ENCODE measurements around the gene ITGB5.
A peak's percentile ranks its signal among the peaks of the same experiment; 100 is the strongest.

Gene ITGB5

DNA sequence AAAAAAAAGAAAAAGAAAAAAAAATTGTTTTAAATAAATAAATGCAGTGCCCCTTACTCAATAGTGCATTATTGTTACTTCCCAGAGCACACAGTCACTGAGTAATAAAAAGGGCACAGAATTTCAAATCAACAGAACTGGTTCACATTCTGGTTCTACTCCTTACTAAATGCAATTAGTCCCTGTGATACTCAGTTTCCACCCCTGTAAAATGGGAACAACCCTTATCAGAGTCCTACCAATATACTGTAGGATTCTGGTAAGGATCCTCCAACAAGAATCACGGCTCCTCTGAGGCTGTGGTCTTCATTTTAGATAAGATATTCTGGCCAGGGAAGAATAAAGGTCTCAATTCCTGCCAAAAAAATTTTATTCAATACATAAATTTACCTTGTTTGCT, 50.7 kb downstream of the ITGB5 start:
- TF ChIP-seq, protein P1, sequence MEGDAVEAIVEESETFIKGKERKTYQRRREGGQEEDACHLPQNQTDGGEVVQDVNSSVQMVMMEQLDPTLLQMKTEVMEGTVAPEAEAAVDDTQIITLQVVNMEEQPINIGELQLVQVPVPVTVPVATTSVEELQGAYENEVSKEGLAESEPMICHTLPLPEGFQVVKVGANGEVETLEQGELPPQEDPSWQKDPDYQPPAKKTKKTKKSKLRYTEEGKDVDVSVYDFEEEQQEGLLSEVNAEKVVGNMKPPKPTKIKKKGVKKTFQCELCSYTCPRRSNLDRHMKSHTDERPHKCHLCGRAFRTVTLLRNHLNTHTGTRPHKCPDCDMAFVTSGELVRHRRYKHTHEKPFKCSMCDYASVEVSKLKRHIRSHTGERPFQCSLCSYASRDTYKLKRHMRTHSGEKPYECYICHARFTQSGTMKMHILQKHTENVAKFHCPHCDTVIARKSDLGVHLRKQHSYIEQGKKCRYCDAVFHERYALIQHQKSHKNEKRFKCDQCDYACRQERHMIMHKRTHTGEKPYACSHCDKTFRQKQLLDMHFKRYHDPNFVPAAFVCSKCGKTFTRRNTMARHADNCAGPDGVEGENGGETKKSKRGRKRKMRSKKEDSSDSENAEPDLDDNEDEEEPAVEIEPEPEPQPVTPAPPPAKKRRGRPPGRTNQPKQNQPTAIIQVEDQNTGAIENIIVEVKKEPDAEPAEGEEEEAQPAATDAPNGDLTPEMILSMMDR (IDR thresholded peaks at IDR 0.05), result no peak
- no peak for TF ChIP-seq ZFX (IDR thresholded peaks at IDR 0.05; ENCODE audit: borderline replicate concordance)
- H3K27ac ChIP-seq, result peak overlapping the region; percentile 96

DNA sequence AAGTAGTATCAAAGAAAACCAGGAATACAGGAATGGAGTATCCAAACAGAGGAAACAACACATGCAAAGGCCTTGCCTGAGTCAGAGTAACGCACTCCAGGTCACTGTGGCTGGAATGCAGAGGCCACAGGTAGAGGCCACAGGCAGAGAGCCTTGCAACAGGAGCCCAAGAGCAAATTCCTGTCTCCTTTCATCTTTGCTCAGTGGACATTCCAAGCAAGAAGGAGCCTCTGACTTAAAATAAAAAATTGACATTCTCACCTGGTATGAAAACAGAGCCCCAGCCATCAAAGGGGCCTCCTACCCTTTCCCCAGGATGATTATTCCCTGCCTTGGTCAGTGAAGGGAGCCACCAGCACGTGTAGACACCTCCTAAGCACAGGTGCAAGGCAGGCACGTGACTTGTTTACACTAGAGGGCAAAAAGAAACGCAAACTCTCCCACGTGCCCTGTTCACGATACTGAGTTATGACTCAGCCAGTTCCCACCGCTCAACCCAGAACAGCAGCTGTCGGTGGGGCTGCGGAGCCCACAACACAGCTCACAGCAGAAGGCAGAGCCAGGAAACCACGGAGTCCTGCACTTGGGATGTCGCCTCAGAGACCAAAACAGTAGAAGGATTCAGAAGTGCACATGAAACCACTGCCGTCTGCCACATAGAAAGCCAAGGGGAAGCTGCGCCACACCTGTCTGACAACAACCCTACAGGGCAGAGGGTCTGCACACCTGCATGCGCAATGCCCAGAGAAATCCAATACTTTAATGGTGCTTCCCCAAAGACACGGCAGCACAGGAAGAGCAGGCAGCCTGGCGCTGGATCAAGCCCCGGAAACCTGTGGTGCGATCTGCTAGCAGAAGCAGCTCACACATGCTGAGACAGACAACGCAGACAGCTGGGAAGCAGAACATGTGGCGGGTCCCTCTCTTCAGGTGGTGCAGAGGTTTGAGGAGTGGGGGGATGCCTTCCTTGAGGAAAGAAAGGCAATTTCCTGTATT, 52.1 kb downstream of the ITGB5 start:
- peak overlapping the region; percentile 96 for H3K27ac ChIP-seq
- TF ChIP-seq, protein P1 (IDR thresholded peaks at IDR 0.05), result peak; percentile 20; the same call in 1 of the 2 replicates
- TF ChIP-seq ZFX (IDR thresholded peaks at IDR 0.05; ENCODE audit: borderline replicate concordance), result no peak

DNA sequence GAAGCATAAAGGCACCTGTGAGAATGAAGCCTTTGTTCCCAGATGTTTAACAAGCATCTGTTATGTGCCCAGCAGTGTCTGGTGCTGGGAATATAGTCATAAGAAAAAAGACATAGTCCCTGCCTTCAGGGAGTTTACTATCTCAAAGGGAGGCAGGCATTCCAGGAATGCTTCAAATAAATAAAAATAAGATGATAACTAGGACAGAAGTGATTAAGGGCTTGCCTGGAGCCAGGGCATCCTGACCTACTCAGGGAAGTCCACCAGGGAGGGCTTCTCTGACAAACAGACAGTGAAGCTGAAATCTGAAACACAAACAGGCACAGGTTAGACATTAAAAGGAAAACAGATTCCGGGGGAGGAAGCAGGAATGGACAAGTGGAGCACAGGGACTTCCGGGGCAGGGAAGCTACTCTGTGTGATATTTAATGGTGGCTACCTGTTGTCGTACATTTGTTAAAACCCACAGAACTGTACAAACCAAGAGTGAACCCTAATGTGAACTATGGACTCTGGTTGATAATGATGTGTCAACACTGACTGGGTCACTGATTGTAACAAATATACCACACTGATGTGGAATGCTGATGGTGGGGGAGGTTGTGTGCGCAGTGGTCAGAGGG, 53.3 kb downstream of the ITGB5 start:
- TF ChIP-seq ZFX (IDR thresholded peaks at IDR 0.05; ENCODE audit: borderline replicate concordance), result no peak
- TF ChIP-seq, protein P1 (IDR thresholded peaks at IDR 0.05), result no peak
- peak overlapping the region; percentile 96; the same call in 1 of the 2 replicates for H3K27ac ChIP-seq

DNA sequence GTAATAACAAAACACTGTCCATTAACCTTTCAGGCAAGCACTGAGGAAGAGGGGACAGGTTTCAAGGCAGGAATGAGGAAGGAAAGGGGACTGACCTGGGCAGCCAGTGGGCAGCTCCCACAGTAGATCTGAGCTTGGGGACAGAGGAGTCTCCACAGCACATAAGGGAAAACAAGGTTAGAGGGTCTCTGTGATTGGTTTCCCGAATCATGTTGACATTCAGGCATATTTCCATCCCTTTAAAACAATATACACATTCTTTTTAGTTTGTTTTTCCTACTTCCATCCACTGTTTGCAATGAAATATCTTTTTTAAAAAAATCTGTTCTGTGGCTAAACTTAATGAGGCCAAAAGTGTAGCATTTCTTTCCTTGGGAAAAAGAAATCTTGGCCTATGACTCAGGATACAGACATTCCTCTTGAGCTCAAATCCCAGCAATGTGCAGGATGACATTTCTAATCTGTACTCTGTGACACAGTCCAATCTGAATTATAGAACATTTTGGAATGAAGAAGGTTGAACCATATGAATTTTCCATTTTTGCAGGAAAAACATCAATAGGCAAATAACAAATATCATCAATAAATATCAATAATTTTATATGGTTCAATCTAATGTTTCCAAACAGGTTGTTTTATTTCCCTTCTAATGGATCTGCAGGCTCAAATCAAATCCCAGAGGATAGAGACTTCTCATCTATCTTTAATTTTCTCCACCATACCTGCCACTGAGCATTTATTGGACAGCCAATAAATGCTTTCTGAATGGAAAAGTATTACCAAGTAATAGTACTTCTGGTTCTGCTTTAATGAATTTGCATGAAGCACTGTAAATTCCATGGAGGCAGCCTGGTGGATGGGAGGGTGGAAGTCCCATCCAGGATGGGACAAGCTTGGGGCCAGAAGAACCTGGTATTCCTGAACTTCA, 54.1 kb downstream of the ITGB5 start:
- peak overlapping the region; percentile 96; the same call in 1 of the 2 replicates for H3K27ac ChIP-seq
- TF ChIP-seq ZFX (IDR thresholded peaks at IDR 0.05; ENCODE audit: borderline replicate concordance), result no peak
- TF ChIP-seq, protein P1 (IDR thresholded peaks at IDR 0.05), result no peak

DNA sequence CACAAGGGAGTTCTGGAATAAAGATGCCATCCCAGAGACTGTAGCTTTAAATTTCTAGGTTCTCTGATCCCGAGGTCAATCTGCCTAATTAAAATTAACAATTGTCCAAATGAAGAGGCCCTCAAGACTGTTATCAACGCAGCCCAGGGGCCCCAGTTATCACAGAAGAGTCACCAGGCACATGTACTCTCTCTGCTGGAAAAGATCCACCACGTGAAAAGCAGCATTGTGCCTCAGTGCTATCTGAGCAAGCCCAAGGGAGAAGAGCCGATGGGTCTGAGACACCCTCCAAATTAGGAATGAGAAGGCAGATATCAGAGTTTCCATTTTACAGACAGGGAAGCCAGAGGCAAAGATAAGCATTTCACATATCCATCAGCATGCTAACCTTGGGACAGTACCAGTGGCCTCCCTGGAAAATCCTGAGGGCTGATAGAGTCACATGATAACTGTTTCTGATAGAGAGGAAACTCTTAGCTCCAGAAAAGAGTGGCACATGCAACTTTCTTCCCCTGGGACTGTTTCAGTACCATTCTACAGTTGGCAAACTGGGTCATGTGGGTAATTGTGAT, 55.5 kb downstream of the ITGB5 start:
- H3K27ac ChIP-seq, result no peak overlapping the region
- TF ChIP-seq, protein P1 (IDR thresholded peaks at IDR 0.05), result no peak
- no peak for TF ChIP-seq ZFX (IDR thresholded peaks at IDR 0.05; ENCODE audit: borderline replicate concordance)

DNA sequence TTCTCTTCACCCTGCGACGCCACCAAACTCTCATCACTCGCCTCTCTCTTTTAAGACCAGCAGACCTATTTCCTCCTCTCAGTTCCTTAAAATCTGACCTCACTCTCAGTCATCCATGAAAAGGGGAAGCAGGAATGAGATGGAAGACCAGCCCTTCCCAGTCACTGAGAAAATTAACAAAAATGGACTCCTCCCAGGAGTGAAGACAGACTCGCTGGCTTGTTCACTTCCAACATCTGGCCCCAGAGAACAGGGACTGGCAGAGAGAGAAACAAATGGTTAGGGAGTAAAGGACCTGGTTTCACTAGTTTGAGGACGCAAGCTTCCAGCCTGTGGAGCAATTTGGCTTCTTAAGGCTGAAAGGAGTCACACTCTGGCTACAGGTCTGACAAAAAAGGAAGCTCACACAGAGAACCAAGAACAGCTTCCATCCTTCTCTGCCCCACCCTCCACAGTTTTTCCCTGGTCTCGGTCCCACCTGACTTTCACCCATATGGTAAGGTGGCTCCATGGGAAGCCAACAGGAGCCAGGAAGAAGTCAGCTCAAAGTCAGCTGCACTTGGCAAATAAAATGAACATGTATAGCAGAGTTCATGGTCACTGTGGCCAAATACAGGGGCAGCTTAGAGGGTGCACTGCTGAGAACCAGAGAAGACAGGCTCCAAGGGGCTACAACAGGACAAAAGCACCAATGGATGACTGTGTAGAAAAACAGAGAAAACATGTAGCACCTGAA, 57.2 kb downstream of the ITGB5 start:
- TF ChIP-seq, protein P1 (IDR thresholded peaks at IDR 0.05), result no peak
- no peak for TF ChIP-seq ZFX (IDR thresholded peaks at IDR 0.05; ENCODE audit: borderline replicate concordance)
- H3K27ac ChIP-seq, result 0 out of 2 replicates have a peak overlapping the region, but pooled peaks have one; percentile 7
